Measurements from ENCODE around the gene CSTF3. TPM values are rescaled to one million over a fixed set of nuclear protein-coding genes. Genes with fewer than 3 reads are reported as not detected.

Gene CSTF3
- total and polyA plus RNA-seq, 9 of the 15 experiments (the other 6 are each of a cell fraction or from before 2014, with no cell fraction given): 37.0 to 111 (median 61.0) TPM

DNA sequence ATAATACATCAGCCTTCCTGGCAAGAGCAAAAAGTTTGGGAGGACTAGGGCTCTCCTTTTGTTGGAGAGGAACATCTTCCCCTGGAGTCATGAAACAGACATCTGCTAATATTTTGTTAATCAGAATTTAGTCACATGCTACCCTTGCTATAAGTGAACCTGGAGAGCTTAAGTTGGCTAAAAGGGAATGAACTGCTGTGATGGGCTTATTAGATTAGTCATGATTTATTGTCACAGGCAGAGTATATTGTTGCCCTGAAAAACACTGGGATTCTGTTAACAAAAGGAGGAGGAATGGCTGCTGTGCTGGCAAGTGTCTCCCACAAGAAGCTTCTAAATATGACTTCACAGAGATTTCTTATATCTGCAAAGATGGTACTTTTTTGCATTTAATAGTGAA lies 105.9 kb downstream of the CSTF3 start:
- Histone ChIP-seq H3K9me1 (ENCODE audit: control insufficient read depth, insufficient read depth, low read length) (no peaks in the 10 kb centered on the region), H3K9me3 (replicated peaks; ENCODE audit: control insufficient read depth, insufficient read depth, low read depth, low read length) (no peaks in the 10 kb centered on the region), H3K4me2 (ENCODE audit: insufficient read depth, low read length) (no peak overlapping the region), H3K79me2 (ENCODE audit: control insufficient read depth, insufficient read depth, low read length) (no peaks in the 10 kb centered on the region), H3K36me3 (ENCODE audit: control insufficient read depth, insufficient read depth, low read length) (peaks cover 9% of the 10 kb centered on the region; the same call in 2 of the 3 replicates), H3K4me1 (replicated peaks in 1 of 2; ENCODE audit: control insufficient read depth in 2 of 2, insufficient read depth in 2 of 2, low read length in 2 of 2) (no peaks in the 10 kb centered on the region), H3K4me3 (no peak overlapping the region), H3K27ac (ENCODE audit: extremely low read depth, low read depth, low read length) (no peak overlapping the region), H4K20me1 (replicated peaks; ENCODE audit: control insufficient read depth, insufficient read depth, low read length) (no peaks in the 10 kb centered on the region), H2AFZ (ENCODE audit: low read depth, low read length) (no peak overlapping the region), H3K27me3 (ENCODE audit: control insufficient read depth in 2 of 2, insufficient read depth in 2 of 2, low read length in 2 of 2) (no peaks in the 10 kb centered on the region), H3K9ac (ENCODE audit: insufficient read depth in 1 of 2, low read depth in 2 of 2, low read length in 2 of 2) (no peak overlapping the region)
- BruUV-seq (replicated peaks): no TSS peak
- ATAC-seq (no peak), FAIRE-seq (no peak), DNase-seq (ENCODE audit: extremely low read depth in 1 of 4, low spot score in 3 of 4) (no peak)
- CTCF ChIA-PET (ENCODE audit: low intra/inter-chr PET ratio): no interaction called here
- intact Hi-C loops (cut with micrococcal nuclease): no loop called here
- in situ Hi-C loops (cut with MboI): no loop called here
- TF ChIP-seq MEIS2 (IDR thresholded peaks at IDR 0.05; ENCODE audit: partially characterized antibody) (peak; percentile 12), ZNF197 (CRISPR knock-in tag; IDR thresholded peaks at IDR 0.05; ENCODE audit: low read depth) (no peak)
- TF ChIP-seq, protein P1, sequence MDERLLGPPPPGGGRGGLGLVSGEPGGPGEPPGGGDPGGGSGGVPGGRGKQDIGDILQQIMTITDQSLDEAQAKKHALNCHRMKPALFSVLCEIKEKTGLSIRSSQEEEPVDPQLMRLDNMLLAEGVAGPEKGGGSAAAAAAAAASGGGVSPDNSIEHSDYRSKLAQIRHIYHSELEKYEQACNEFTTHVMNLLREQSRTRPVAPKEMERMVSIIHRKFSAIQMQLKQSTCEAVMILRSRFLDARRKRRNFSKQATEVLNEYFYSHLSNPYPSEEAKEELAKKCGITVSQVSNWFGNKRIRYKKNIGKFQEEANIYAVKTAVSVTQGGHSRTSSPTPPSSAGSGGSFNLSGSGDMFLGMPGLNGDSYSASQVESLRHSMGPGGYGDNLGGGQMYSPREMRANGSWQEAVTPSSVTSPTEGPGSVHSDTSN (CRISPR knock-in tag; IDR thresholded peaks at IDR 0.05; ENCODE audit: low read depth): no peak
- TF ChIP-seq, protein P1 (tag; conservative IDR thresholded peaks at IDR 0.05; ENCODE audit: low read depth): 0 out of 2 replicates have a peak, but pooled peaks have one; percentile 16
- POLR2A ChIA-PET: interaction anchor here (0.9 to 1.6 kb wide), 3 partner anchors 10 to 23 kb away, joined by 3 to 7 read pairs (median 5); partner anchors contain the start of gene TCP11L1
